HG03571 (cell line): ENCODE data around the gene STOML1.
"Not testable (repeated sequence)": the region's sequence is repeated elsewhere in the genome, so short reads cannot be mapped to it uniquely, and the experiment has no call there.

ENCODE experiments used
- ATAC-seq: cut with Tn5 transposase; IDR thresholded peaks from one replicate; pipeline ENCODE4 v1.9.1; 2021; ENCODE audit not compliant: unreplicated experiment

Gene STOML1

GRCh38 chr15:73987681-73988444 is 4.2 kb downstream of the STOML1 start:
- ATAC-seq = no peak

- no peak for ATAC-seq
Observed at GRCh38 chr15:73987250-73987649, 4.8 kb downstream of the STOML1 start.

- ATAC-seq = no peak
Observed at GRCh38 chr15:73986776-73987056, 5.4 kb downstream of the STOML1 start.

GRCh38 chr15:73986055-73986775 is 5.9 kb downstream of the STOML1 start:
- ATAC-seq = no peak

- no peak for ATAC-seq
Observed at GRCh38 chr15:73985101-73985873, 6.8 kb downstream of the STOML1 start.

GRCh38 chr15:73984208-73984979 is 7.7 kb downstream of the STOML1 start:
- no peak for ATAC-seq

GRCh38 chr15:73983773-73984172 is 8.3 kb downstream of the STOML1 start:
- no peak for ATAC-seq

- no peak for ATAC-seq
Observed at GRCh38 chr15:73983211-73983727, 8.8 kb downstream of the STOML1 start.

GRCh38 chr15:73982222-73982962 is 9.7 kb downstream of the STOML1 start:
- no peak for ATAC-seq

GRCh38 chr15:73981761-73982221 is 10.3 kb downstream of the STOML1 start:
- ATAC-seq = no peak

- ATAC-seq = no peak
Observed at GRCh38 chr15:73979636-73980035, 12.5 kb downstream of the STOML1 start.

- no peak for ATAC-seq
Observed at GRCh38 chr15:73978896-73979295, 13.2 kb downstream of the STOML1 start.

- ATAC-seq = not testable (repeated sequence)
Observed at GRCh38 chr15:73975440-73976125, 16.5 kb downstream of the STOML1 start.

- not testable (repeated sequence) for ATAC-seq
Observed at GRCh38 chr15:73973683-73974200, 18.4 kb downstream of the STOML1 start.

- no peak for ATAC-seq
Observed at GRCh38 chr15:73972984-73973682, 19.0 kb downstream of the STOML1 start.

GRCh38 chr15:73969151-73969759 is 22.8 kb downstream of the STOML1 start:
- ATAC-seq = no peak

GRCh38 chr15:73968461-73968860 is 23.6 kb downstream of the STOML1 start:
- ATAC-seq = no peak

GRCh38 chr15:73965758-73966113 is 26.4 kb downstream of the STOML1 start:
- ATAC-seq = no peak
